ENCODE results near the gene KCNH1.

KCNH1 gene

DNA sequence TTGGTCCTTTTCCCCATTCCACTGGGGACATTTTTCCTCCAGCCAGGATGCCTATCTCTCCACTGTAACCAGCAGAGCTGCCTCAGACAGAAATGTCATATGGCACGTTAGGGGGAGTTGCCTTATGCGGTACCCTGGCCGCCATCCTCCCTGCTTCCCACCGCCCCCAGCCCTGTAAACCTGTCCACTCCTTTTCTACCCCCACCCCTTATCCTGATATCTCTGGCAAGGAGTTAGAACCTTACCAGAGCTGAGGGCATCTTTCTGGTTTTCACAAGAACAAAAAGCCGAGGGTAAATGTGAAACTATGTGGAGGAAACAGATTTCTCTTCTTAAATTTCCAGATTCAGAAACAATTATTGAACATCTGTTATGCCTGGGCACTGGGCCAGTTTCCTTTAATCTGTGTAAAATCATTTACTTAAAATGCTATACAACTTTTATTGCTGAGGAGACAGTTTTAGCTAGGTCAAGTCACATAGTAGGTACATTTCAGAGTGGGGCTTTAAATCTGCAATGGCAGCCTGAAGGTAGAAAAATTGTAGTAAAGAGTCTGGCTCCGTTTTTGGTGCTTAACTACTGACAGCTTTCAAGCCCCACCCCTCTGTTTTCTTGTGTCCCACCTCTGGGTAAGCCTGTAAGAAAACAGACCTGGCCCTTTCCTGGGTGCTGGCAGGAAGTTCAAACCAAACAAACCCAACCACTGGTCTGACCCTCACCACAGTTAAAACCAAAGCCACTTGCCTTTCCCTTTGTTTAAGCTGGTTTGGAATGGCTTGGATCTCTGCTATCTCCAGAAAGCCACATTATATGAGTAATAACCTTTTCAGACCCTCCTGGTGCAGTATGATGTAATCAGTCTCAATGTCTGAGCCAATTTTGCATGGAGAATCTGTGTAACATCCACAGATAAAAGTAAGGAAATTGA, 486.3 kb downstream of the KCNH1 start:
- DNase-seq (ENCODE audit: low spot score), result no peak

- DNase-seq (ENCODE audit: low spot score), result no peak
Measured at GRCh38 chr1:210646258-210646616, 487.7 kb downstream of the KCNH1 start.

GRCh38 chr1:210645582-210646257, 488.2 kb downstream of the KCNH1 start:
- DNase-seq (ENCODE audit: low spot score), result no peak

- no peak for DNase-seq (ENCODE audit: low spot score)
Measured at GRCh38 chr1:210641582-210641981, 492.4 kb downstream of the KCNH1 start.

DNA sequence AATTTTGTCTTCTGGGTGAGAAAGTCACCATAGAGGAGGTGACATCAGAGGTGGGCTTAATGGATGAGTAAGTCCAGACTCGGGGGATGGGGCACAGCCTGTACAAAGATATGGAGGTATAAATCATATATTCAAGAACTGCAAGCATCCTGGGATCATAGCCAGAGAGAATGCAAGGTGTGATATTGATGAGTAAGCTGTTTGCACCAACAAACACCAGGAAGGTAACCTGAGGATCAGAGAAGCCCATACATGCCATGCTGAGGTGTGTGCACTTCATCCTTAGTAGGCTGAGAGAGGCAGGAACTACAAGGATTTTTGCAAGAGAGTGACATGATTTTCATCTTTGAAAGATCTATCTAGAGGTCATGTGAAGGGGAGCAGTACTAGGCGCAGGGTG, 498.8 kb downstream of the KCNH1 start:
- no peak for DNase-seq (ENCODE audit: low spot score)

DNA sequence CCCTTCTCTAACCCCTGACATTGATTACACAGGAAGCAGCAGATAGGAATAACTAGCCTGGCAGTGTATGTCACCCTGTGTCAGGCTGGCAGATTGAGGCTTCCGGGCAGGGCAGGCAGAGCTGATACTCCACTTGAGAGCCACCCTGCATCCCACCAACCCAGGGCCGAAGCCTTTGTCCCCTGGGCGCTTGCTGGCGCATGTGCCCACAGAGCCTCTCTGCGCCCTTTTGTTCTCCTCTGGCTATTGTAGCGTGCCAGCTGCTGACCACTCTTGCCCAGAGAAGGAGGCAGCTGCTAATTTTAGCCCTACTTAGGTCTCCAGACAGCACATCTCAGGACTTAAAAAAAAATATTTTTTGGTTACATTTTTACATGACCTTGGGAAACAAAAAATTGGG, 500.3 kb downstream of the KCNH1 start:
- no peak for DNase-seq (ENCODE audit: low spot score)

DNA sequence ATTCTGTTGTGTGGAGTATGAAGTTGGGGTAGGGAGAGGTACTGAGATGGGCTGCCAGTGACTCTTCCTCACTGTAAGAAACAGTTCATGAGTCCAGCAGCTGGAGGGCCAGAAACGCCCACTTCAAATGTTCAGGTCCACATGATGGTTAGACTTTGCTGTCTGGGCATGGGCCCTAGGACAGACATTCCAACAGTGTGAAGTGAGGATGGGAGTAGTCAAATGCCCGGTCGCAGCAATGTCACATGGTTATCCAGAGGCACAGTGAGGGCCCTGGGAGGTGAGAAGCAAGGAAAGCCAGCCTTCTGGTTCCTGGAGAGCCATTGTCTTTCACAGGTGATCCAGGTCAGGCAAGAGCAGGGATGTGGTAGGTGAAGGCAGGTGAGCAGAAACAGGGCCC, 500.8 kb downstream of the KCNH1 start:
- DNase-seq (ENCODE audit: low spot score), result no peak

- no peak for DNase-seq (ENCODE audit: low spot score)
Measured at GRCh38 chr1:210631399-210631798, 502.5 kb downstream of the KCNH1 start.

DNA sequence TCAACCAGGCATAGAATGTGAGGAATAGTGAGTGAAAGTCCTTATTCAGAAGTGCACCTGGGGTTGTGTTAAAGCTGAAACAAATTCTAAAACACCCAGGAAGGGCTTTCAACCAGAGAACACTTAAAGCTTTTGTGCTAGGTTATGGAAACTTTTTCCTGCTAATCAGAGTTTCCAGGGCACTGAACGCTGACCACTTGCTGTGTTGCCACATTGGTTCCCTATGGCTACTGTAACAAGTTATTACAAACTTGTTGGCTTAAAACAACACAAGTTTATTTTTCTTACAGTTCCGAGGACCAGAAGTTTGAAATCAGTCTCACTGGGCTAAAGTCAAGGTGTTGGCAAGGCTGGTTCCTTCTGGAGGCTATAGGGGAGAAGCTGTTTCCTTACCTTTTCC, 504.7 kb downstream of the KCNH1 start:
- no peak for DNase-seq (ENCODE audit: low spot score)

DNA sequence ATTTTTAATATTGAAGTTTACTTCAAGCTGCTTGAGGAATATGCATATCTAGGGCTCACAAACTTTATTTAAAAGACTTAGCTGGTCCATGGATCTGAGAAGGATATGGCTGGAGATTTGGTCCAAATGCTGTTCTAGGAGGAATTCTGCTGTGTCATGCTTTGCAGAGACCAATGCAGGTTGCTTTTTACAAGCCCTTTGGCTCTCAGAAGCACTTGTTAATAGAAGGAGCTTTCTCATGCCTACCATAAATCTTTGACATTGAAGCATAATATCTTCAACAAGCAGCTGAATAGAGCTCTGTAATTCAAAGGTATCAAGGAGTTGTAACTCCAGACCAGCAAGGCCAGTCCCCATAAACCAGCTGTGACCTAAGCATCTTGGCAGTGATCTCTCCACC, 506.2 kb downstream of the KCNH1 start:
- DNase-seq (ENCODE audit: low spot score), result no peak
